Tibial nerve (tissue), 4 donors: ENCODE data around the gene LTBP2.

Experiments used
- EP300 ChIP-seq, 2 donors: sonication (generic); formaldehyde crosslinking; IDR thresholded peaks; one replicate each; pipeline ENCODE4 v1.6.1; 2017; ENCODE audit warnings: antibody characterized with exemption in 2 of 2, mild to moderate bottlenecking in 1 of 2
- POLR2A ChIP-seq, 2 donors: fragments of 450-650 bp; IDR thresholded peaks; one replicate each; pipeline ENCODE4 v1.6.1; 2017; ENCODE audit warnings: antibody characterized with exemption in 2 of 2, mild to moderate bottlenecking in 2 of 2, moderate library complexity in 2 of 2
- TF ChIP-seq, protein P1 (sequence below), 5 experiments: fragments of 200-600 bp in 3 of 5; fragments of 450-650 bp in 2 of 5; sonication (generic) in 3 of 5; IDR thresholded peaks; one replicate each; pipeline ENCODE4 v1.5.1; 2016 to 2019; ENCODE audit warnings: antibody characterized with exemption in 5 of 5, mild to moderate bottlenecking in 3 of 5, moderate library complexity in 2 of 5

DNA sequence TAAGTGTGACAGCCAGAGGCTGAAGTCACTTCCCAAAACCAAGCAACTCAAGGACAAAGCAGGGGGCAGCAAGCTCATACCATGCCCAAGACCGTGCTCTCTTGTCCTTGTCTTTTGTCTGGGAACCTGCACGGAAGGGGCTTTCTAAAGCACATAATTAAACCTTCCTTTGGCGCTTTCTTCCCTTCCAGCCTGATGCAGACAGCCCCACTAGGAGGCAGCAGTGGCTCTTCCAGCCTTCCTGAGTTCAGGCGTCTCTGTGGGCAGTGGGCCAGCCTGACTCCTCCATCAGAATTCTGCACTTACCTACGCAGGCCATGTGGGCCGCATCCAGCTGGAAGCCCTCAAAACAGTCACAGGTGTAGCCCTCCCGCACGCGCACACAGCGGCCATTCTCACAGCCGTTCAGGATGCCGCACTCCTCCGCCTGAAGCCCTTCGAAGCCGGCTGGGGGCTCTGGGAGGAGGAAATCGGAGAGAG is 110.9 kb downstream of the LTBP2 start:
- TF ChIP-seq, protein P1, sequence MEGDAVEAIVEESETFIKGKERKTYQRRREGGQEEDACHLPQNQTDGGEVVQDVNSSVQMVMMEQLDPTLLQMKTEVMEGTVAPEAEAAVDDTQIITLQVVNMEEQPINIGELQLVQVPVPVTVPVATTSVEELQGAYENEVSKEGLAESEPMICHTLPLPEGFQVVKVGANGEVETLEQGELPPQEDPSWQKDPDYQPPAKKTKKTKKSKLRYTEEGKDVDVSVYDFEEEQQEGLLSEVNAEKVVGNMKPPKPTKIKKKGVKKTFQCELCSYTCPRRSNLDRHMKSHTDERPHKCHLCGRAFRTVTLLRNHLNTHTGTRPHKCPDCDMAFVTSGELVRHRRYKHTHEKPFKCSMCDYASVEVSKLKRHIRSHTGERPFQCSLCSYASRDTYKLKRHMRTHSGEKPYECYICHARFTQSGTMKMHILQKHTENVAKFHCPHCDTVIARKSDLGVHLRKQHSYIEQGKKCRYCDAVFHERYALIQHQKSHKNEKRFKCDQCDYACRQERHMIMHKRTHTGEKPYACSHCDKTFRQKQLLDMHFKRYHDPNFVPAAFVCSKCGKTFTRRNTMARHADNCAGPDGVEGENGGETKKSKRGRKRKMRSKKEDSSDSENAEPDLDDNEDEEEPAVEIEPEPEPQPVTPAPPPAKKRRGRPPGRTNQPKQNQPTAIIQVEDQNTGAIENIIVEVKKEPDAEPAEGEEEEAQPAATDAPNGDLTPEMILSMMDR (IDR thresholded peaks at IDR 0.05), result peak; percentile 45 to 81 (median 72)
- TF ChIP-seq POLR2A (IDR thresholded peaks at IDR 0.05) (no peak), EP300 (IDR thresholded peaks at IDR 0.05) (peak in 1 of 2 donors; percentile 46)
